Measurements from ENCODE around the gene SYT1. TPM values are rescaled to one million over a fixed set of nuclear protein-coding genes. Genes with fewer than 3 reads are reported as not detected.

SYT1 gene
- total RNA-seq, 1 donor from 2014 or later, result 0.79 TPM

DNA sequence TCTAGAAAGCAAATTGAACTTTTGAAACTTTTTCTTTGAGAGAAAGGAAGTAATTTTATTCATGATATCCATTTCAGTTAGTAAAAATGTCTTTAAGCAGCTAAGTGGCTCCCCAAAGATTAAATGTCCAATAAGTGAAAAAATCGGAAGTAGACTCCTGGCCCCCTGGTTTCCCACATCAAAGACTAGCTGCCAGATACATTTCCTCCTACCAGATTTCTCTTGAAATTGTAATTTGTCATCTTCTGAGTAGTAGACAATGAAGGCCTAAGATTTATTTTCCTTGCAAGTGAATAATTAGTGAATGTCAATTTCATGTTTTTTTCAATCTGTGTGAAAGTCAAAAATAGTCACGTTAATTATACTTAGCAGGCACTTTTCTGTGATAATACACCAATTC, 321.9 kb downstream of the SYT1 start:
- TF ChIP-seq, protein P1, sequence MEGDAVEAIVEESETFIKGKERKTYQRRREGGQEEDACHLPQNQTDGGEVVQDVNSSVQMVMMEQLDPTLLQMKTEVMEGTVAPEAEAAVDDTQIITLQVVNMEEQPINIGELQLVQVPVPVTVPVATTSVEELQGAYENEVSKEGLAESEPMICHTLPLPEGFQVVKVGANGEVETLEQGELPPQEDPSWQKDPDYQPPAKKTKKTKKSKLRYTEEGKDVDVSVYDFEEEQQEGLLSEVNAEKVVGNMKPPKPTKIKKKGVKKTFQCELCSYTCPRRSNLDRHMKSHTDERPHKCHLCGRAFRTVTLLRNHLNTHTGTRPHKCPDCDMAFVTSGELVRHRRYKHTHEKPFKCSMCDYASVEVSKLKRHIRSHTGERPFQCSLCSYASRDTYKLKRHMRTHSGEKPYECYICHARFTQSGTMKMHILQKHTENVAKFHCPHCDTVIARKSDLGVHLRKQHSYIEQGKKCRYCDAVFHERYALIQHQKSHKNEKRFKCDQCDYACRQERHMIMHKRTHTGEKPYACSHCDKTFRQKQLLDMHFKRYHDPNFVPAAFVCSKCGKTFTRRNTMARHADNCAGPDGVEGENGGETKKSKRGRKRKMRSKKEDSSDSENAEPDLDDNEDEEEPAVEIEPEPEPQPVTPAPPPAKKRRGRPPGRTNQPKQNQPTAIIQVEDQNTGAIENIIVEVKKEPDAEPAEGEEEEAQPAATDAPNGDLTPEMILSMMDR (IDR thresholded peaks at IDR 0.05; ENCODE audit: insufficient read depth, low read length, severe bottlenecking), result no peak
- DNase-seq (ENCODE audit: low read depth) (no peak), FAIRE-seq (no peak)
- Histone ChIP-seq H3K36me3 (ENCODE audit: control insufficient read depth, insufficient read depth, low read length) (no peaks in the 10 kb centered on the region), H3K4me3 (ENCODE audit: low read depth, low read length) (no peak overlapping the region), H3K27me3 (ENCODE audit: control insufficient read depth, insufficient read depth, low read length) (no peaks in the 10 kb centered on the region)

DNA sequence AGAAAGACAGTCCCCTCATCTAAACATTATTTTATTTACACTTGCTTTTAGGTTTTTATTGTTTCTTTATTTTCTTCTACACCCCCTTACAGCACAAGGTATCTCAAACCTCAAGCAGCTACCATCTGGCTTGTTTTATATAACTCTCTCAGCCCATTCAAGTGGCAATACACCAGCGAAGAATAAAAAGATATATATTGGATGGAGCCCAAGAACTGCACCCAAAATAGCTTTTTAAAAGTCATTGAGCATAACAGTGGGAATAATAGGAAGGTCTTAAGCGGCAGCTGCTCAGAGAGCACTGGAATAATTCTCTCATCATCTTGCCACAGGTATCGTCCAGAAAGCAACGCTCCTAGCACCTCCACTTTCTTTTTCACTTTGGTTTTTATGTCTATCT, 322.5 kb downstream of the SYT1 start:
- H3K27me3 ChIP-seq (ENCODE audit: control insufficient read depth, insufficient read depth, low read length), result no peaks in the 10 kb centered on the region
- H3K36me3 ChIP-seq (ENCODE audit: control insufficient read depth, insufficient read depth, low read length), result no peaks in the 10 kb centered on the region
- H3K4me3 ChIP-seq (ENCODE audit: low read depth, low read length), result no peak overlapping the region
- FAIRE-seq (no peak), DNase-seq (ENCODE audit: low read depth) (no peak)
- TF ChIP-seq, protein P1 (IDR thresholded peaks at IDR 0.05; ENCODE audit: insufficient read depth, low read length, severe bottlenecking), result no peak

DNA sequence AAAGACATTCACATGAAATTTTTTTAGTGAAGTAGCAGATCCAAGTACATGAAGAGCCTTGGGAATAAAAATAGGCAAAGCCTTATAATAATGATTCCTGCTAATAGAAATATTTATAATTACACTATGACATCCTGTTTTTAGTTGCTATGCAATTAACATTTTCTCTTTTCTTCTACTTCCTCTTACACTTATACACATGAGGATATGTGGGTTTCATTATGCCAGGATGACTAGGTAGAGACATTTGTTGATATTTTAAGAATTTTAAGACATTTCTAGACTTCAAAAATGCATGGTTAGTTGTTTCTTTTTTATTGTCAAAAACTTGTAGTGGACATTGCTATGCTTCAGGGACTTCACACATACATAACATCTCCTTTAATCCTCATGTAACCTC, 326.8 kb downstream of the SYT1 start:
- TF ChIP-seq, protein P1 (IDR thresholded peaks at IDR 0.05; ENCODE audit: insufficient read depth, low read length, severe bottlenecking), result no peak
- DNase-seq (ENCODE audit: low read depth), result no peak
- Histone ChIP-seq H3K27me3 (ENCODE audit: control insufficient read depth, insufficient read depth, low read length) (no peaks in the 10 kb centered on the region), H3K4me3 (ENCODE audit: low read depth, low read length) (no peak overlapping the region), H3K36me3 (ENCODE audit: control insufficient read depth, insufficient read depth, low read length) (no peaks in the 10 kb centered on the region)
- no peak for FAIRE-seq

DNA sequence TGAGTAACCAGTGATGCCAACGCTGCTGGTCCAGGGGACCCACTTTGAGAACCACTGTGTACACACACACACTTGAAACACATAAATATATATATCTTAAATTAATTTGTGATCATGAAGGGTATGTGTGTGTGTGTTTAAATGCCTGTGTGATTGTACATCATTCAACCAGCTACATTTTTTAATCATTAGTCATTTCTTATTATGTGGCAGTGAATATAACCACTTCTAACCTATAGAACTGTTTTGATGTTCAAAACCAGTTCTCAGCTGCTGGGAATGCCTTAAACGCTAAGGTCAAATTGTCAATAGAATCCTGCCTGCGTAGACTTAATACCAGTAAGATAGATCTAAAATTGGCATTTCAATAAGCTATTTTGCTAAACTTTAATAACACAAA, 330.0 kb downstream of the SYT1 start:
- H3K36me3 ChIP-seq (ENCODE audit: control insufficient read depth, insufficient read depth, low read length), result no peaks in the 10 kb centered on the region
- H3K4me3 ChIP-seq (ENCODE audit: low read depth, low read length), result no peak overlapping the region
- TF ChIP-seq, protein P1 (IDR thresholded peaks at IDR 0.05; ENCODE audit: insufficient read depth, low read length, severe bottlenecking), result no peak
- no peak for FAIRE-seq
- DNase-seq (ENCODE audit: low read depth), result peak; percentile 48
- H3K27me3 ChIP-seq (ENCODE audit: control insufficient read depth, insufficient read depth, low read length), result no peaks in the 10 kb centered on the region

DNA sequence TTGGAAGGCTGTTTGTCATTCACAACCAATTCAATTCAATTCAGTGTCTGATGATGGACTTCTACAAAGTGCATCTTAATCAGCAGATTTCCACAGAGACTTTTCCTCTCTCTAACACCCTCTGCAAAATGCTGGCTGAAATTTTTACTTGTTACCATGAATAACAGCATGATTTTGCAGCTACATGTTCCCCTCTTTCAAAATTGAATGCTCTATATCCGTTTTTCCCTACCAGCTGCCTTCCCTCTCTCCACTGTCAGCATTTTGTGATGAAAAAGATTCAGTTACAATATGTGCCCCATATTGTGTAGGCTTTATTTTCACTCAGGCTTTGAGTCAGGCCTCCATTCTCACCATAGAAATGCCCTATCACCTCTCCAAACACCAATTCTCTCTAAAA, 334.6 kb downstream of the SYT1 start:
- no peak overlapping the region for H3K4me3 ChIP-seq (ENCODE audit: low read depth, low read length)
- H3K27me3 ChIP-seq (ENCODE audit: control insufficient read depth, insufficient read depth, low read length), result no peaks in the 10 kb centered on the region
- TF ChIP-seq, protein P1 (IDR thresholded peaks at IDR 0.05; ENCODE audit: insufficient read depth, low read length, severe bottlenecking), result no peak
- no peaks in the 10 kb centered on the region for H3K36me3 ChIP-seq (ENCODE audit: control insufficient read depth, insufficient read depth, low read length)
- no peak for DNase-seq (ENCODE audit: low read depth)
- no peak for FAIRE-seq

DNA sequence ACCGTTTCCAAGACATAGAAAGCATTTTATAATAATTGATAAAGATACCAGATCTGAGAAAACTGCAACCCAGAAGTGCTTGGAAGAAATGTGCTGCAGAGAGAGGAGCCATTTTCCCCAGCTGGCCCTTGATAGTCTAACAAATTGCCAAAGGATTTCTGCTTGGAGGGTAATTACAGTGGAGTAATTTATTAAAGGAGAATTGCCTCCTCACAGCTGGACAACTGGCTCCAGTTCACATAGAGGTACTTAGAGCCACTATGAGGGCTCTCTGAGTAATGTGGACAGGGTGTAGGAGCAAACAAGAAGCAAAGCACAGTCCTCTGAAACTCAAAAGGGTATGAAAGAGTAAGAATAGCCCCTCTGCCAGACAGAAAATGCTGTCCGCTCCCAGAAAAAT, 335.6 kb downstream of the SYT1 start:
- DNase-seq (ENCODE audit: low read depth) (no peak), FAIRE-seq (no peak)
- Histone ChIP-seq H3K36me3 (ENCODE audit: control insufficient read depth, insufficient read depth, low read length) (no peaks in the 10 kb centered on the region), H3K4me3 (ENCODE audit: low read depth, low read length) (no peak overlapping the region), H3K27me3 (ENCODE audit: control insufficient read depth, insufficient read depth, low read length) (no peaks in the 10 kb centered on the region)
- TF ChIP-seq, protein P1 (IDR thresholded peaks at IDR 0.05; ENCODE audit: insufficient read depth, low read length, severe bottlenecking), result no peak

All from bronchial epithelial cell (primary cell).